Thoracic aorta endothelial cell (primary cell): ENCODE results near the gene PSMD10. TPM values are rescaled to one million over a fixed set of nuclear protein-coding genes. Genes with fewer than 3 reads are reported as not detected.

Experiments
- total RNA-seq: library from RNA; depleted of rRNA; stranded (reverse); fragments of >200 nt; gene quantifications from 2 replicates; pipeline ENCODE4 v1.2.3, GENCODE V29; 2012

The PSMD10 gene, protein sequence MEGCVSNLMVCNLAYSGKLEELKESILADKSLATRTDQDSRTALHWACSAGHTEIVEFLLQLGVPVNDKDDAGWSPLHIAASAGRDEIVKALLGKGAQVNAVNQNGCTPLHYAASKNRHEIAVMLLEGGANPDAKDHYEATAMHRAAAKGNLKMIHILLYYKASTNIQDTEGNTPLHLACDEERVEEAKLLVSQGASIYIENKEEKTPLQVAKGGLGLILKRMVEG
- 137 and 157 TPM in 2 replicates for total RNA-seq

DNA sequence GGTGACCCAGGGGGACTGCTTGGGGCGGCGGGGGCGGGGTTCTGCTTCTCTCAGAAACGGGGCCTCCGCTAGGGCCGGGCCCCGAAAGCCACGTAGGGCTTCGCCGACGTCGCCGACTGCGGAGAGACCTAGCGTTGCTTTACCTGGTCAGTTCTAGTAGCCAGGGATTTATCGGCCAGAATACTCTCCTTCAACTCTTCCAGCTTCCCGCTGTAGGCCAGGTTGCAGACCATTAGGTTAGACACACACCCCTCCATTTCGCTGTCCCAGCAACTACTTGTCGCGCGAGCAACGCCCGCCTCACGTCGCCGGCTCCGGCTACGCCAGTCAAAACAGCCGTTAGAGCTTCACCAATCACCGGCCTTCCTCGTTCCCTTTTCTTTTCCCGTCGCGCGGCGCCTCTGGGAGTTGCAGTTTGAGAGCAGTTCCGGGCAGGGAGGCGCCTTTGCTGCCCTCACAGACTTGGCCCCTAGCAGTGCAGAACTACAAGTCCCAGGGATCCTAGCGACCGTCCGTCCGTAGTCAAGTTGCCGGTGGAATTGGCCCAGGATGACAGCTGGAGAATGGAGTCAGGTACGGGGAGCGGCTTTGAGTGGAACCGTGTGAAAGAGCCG, at the start of gene PSMD10, which contains the start of gene ATG4A:
PSMD10 (minus strand) TSS at position 279 of the 614 bp plus-strand sequence; CDS start at position 257, 22 bp downstream.
ATG4A (plus strand) TSS at position 515 of the 614 bp plus-strand sequence; CDS start at position 564, 49 bp downstream.

DNA sequence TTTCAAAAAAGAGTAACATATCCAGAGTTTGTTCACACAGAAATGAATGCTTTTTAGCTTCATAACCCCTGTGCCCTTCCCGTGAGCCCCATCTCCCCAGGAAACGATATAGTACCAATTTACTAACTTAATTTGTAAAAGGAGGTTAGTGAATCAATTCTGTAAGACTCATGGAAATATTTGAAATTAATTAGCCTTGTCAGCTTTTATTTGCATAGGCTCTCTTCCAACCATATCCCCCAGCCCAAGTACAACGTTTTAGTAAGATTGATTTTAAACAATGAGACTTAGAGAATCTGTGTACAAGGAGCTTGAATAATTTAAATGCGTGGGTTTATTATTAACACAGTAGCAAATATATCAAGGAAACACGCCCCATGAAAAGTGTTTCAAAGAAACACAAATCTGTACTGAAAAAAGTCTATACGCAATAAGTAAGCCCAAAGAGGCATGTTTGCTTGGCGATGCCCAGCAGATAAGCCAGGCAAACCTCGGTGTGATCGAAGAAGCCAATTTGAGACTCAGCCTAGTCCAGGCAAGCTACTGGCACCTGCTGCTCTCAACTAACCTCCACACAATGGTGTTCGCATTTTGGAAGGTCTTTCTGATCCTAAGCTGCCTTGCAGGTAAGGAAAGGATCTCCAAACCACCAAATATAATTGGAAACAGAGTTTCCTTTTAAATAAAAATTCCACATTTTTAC, 46.6 kb downstream of the PSMD10 start, which contains the start of gene VSIG1:
VSIG1 (plus strand) TSS at position 512 of the 703 bp plus-strand sequence; CDS start at position 578, 66 bp downstream.

Other genes starting within 250 kb of the PSMD10 start
- not detected in 2 replicates for gene TEX13B, start 109.2 kb downstream of the PSMD10 start, total RNA-seq
- 1.3 and 2.4 TPM in 2 replicates for gene VSIG1, start 46.5 kb downstream of the PSMD10 start, total RNA-seq
- gene ATG4A, start 236 bp upstream of the PSMD10 start, total RNA-seq: 67.3 and 72.7 TPM in 2 replicates